Activated CD8-positive, alpha-beta memory T cell treated with anti-CD3 and anti-CD28 coated beads, Interleukin-2, amount 50 U/mL, for 24 hours (primary cell): Measurements from ENCODE around the gene BICD2.

Experiments used
- DNase-seq: peaks from one replicate; pipeline ENCODE4 v3.0.0-alpha.2; 2020; ENCODE audit errors: extremely low read depth

Gene BICD2

DNA sequence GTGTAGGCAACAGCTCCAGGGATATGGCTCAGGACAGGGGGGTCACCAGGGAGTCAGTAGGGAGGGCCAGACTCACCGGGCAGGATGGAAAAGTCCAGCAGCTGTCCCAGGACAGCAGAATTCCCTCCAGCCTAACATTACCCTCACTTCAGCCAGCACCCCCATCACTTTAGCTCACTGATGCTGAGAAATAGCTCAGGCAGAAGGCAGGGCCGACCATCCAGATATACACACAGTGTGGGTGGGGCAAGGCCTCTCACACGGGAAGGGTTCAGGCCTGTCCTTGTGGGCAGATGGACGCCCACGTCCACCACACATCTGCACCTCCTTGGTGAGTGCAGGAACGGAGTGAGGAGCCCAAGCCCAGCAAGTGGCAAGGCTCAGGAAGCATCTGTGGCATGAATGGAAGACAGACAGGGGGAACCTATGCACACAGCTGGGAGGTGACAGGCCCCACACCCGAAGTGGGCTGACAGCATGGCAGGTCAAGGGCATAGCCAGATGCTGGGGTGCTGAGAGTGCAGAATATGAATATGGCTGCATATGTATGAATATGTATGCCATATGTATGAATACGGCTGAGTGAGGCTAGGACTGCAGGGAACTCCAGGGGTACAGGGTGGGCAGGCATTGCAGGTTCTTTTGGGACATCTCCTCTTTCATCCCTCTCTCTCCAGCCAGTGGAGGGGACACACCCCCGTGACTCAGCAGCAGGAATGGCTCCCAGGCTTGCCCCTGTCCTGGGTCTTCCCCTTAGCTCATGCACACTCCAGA, 17.0 kb downstream of the BICD2 start:
- no peak for DNase-seq

DNA sequence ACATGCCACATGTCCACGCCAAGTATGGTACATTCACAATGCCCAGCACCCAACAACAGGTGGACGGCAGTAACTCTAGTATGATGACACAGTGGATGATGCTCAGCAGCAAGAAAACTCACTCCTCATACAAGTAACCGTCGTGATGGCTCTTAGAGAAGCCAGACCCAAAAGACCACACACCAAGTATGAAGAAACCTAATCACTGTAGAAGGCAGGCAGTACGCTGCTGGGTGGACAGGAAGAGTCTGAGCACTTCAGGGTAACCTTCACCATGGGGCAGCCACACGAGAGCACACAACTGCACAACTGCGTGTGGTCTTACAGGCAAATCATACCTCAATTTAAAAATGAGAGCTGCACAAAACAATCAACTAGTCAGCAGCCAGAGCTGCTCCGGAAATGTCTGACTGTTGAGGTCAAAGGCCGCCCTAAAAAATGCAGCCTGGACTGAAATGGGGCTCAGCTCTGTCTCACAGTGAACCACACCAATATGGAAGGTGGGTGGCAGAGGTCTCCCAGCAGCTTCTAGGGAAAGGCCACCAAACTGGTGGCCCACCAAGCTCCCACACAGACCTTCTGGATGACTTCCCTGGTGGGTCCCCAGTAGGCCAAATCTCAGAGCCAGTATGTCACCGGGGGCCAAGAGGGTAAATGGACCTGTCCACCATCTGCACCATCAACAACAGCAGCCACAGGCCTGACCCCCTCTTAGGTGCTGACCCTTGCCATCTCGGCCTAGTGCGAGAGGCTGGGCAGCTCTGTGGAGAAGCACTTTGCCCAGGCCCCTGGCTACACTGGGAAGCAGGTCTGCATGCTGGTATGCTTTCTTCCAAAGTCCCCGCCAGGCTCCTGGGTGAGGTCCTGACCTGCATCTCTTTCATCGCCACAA, 17.8 kb downstream of the BICD2 start:
- no peak for DNase-seq

DNA sequence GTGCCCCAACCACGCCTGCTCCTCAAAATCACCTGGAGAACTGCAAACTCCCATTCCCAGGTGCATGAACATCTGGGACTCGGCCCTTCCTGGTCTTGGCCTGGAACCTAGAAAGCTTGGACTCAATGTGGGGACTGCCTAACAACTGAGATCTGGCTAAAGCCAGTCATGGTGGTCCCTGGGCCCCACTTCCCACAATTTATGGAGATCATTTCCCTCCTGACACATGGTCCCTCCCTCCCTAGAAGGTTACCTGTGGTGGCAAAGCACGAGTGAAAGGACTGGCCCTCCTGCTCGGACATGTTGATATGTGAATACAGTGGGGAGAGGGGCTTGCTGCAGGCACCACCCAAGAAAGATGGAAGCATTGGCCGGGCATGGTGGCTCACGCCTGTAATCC, 18.8 kb downstream of the BICD2 start:
- DNase-seq = no peak

DNA sequence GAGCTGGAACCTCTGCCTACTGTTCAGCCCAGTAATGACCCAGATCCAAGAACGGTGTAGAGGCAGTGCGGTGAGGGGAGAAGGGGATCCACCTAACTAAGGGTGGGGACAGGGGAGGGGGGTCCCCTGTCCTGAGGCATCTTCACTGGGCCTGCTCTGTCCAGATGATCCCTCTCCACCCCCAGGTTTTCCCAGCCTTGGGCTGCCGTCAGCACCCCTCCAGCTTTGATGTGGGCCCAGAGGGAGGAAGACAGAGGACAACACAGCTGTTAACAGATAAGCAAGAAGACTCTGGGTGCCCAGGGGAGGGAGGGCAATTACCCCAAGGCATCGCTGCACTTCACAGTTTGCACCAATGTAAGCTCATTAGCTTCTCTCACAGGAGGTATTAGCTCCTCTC, 19.3 kb downstream of the BICD2 start:
- no peak for DNase-seq

DNA sequence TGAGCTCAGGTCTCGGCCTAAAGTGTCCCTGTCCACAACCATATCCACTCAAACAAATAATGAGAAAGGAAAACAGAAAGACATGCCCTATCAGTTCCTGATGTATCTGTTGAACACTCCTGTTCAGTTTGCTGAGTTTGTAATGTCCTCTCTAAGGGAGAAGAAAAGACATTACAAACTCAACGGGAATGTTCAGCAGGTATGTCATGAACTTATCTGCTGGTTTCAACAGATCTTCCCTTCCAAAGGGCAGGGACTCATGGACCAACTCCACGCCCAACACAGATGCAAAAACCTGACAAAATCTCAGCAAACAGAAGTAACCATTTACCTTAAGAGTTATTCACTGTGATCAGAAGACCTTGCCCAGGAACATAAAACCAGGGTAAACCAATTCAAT, 23.7 kb downstream of the BICD2 start:
- no peak for DNase-seq

DNA sequence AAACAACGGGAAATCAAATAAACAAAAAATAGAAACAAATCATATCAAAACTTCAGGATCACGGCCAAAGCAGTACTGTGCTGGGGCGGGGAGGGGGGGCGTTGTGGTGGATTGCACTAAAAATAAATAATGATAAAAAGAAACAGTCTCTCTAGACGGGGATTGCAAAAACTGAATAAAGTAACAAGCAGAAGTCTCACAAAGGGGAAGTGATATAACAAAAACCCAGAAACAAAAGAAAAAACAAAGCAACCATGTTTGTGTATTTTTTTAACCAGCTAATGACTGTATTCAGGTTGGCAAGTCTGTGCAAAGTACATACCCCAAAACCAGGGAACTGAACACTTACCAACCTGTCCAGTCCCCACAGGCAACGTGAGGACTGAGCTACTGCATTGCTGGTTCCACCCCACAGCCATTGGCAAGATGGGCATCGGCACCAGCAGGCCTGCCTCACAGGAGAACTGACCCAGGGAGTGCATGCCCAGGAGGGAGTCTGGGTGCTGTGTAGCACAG, 24.1 kb downstream of the BICD2 start:
- DNase-seq = no peak

DNA sequence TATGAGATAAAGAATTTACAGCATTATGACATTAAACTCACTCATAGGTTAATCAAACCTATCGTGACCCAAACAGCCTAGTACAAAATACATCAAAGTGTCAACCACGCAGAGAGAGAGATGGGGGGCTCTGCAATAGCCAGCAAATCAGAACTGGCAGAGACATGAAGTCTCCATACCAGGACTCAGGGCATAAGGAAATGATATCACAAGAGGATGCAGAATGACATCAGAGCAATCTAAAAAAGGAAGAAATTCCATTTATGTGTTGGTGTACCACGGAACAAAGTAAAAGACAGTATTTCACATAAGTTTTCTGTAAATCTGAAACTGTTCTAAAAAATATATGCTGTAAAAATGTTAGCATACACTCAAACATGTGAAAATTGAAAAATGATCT, 24.6 kb downstream of the BICD2 start:
- DNase-seq = no peak

DNA sequence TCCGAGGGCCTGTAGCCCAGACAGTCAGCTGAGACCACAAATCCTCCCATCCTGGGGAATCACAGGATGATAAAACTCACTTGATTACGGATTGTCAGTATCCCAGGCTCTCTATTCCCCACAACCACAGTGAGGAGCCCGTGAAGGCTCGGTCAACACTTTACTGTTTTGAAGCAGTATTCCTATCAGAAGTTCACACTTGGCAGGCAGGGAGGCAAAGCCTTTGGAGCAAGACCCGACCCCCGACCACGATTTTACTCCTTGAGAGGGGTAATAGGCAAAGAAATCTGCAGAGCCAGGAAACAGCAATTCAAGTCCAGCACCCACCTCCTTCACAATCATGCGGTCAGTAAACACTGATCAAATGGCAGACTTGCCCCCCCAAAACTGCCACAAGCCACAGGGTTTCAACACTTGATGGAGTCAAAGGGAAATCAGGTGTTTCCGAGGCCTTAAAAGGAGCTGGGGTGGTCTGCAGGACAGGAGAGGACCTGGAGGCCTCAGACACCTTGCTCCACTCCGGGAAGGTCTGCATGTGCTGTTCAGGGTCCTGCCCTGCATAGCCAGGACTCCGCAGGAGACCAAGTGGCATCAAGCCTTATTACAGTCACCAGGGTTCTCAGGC, 25.2 kb downstream of the BICD2 start:
- DNase-seq = no peak

DNA sequence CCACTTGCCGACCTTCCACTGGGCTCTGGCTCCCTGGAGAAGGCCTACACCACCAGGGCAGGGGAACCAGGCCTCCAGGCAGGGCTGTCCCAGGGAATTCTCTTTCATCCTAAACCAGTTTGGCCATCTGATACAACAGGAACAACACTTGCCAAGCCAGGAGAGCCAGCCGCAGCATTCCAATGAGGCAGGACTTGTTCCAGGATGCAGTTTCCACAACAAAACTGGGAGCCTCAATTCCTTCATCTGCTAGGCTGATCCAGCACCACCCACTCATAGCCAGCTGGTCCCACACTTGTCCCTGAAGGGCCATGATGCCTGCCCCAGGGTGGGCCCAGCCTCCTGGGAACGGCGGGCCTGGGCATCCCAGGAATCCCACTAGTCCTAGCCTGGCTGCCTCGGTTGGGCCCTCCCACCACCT, 26.0 kb downstream of the BICD2 start:
- DNase-seq = no peak

DNA sequence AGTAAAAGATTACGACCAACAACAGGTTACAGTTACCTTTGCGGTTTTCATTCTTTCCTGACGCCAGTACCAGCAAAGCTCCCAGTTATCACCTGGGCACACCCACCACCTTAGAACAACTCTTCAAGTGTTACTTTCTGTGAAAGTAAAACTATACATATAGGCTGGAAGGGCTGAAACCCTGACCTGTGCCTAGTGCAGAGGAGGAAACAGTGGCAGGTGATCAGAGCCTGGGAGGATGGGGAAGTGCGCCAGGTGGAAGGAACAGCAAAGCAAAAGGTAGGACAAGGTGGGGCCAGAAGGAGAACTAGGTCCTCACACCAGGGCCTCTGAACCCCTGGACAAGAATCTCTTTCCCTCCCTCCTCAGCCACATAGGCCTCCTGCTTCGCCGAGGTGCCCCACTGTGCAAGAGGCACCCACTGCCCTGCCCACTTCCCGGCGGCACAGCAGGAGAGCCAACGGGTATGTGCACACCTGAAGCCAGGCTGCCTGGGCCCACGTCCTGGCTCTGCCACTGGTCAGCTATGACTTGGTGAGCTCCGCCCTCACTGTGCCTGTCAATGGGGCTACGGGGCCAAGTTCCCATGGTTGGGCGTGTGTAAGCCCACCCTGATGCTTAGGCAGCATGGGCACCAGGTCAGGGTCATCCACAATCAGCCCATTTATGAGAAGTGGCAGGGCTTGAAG, 26.9 kb downstream of the BICD2 start:
- no peak for DNase-seq

DNA sequence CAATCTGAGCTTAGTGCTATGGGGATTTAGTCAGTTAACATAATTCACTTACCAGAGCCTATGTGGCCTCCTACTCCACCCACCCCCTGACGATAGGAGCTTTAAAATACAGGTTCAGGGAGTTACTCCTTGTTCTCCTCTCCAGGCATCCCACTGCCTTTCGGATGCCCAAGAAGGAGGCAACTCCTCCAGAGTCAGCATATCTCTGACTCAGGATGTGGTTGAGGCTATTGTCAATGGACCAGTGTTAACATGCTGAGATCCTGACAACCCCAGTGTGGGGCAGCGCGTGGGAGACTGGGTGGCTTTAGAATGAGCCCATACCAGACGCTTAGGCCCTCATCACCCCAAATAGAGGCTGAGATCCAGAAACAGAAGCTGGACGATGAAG, 27.4 kb downstream of the BICD2 start:
- DNase-seq = no peak

DNA sequence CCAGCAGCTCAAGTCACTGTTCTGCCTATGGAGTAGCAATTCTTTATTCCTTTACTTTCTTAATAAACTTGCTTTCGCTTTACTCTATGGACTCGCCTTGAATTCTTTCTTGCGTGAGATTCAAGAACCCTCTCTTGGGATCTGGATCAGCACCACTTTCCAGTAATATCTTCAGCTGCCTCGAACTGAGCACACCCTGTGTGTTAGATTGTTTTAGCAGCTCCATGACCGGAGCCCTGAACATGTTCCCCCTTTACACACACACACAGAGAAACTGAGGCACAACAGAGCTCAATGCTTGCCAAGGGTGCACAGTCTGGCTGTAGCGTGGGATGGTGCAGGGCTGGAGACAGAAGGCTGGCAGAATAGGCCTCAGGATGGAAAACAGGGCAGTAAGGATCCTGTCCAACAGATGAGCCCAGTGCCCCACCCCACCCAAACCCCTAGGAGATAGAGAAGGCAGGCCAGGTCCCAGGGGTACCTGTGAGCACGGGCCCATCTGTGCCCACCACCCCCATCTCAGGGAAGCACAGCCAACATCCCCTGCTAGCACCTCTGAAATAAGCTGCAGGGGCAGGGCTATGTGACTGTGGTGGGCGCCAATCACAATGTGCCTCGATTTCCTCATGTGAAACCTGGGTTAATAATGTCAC, 27.9 kb downstream of the BICD2 start:
- no peak for DNase-seq

DNA sequence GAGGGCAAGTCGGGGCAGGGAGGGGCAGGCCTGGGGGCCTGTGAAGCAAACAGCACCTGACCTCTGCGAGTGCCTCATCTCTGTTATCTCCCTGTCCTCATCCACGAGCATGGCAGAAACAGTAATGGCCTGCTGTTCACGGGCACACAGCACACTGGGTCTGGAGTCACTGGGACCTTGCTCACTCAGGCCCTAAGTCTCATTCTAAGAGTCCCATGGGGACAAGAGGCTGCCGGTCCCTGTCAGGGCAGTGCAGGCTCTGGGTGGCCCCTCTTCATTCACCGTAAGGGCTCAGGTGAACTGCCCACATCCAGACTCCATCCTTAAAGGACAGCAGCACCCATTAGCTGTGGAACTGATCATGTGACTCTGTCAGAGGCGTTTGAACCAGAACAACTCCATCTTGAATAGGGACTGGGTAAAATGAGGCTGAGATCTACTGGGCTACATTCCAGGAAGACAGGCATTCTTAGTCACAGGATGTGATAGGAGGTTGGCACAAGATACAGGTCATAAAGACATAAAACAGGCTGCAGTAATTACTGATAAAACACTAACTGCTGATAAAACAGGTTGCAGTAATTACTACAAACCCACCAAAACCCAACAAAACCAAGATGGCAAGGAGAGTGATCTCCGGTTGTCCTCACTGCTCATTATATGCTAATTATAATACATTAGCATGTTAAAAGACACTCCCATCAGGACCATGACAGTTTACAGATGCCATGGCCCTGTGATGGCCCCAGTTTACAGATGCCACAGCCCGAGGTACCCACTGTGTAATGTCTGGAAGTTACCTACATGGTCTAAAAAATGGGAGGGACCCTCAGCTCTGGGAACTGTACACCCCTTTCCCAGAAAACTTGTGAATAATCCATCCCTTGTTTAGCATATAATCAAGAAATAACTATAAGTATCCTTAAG, 28.7 kb downstream of the BICD2 start:
- no peak for DNase-seq

DNA sequence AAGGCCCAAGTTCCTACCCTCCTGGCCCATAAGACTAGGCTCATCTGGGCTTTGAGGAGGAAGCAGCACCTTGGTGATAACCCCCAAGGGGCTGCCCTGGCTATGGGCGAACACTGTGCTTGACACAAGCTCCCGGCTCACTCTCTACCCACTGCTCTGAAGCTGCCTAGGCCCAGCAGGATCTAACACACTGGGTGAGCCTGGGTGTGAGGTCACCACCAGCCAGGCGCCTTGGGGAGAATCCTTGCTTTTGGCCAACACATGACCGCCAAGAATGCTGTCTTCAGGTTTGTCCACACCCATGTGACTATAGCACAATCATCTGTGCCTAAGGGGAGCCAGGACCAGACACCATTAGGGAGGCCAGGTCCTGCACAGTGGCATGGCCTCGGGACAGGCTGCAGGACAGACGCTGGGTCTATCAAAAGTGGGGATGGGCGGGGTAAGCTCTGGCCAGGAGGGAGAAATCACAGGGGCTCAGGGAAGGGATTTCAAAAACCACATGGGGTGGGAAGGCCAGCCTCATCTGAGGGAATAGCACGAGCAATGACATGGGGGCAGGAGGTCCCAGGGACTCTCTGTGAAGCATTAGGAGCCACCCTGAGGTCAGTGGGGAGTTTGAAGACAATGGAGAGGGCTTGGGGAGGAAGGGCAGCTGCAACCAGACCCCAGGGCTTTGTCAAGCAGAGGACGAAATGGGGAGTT, 29.6 kb downstream of the BICD2 start:
- no peak for DNase-seq

DNA sequence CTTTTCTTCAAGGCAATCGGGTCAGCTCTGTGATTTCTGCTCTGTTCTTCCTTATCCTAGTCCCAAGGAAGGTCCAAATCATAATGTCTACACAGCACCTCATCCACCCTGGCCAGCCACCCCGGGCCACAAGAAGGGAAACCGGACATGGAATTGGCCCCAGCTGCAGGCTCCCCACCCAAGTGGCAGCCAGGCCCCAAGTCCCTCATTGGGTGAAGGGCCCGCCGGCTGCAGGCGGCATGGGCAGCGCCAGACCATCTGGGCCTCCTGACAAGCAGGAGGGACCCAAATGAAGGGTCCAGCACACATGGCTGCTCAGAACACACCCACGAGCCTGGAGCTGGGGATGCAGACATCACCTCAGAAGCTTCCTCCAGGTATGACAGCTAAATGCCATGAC, 33.7 kb downstream of the BICD2 start:
- no peak for DNase-seq

DNA sequence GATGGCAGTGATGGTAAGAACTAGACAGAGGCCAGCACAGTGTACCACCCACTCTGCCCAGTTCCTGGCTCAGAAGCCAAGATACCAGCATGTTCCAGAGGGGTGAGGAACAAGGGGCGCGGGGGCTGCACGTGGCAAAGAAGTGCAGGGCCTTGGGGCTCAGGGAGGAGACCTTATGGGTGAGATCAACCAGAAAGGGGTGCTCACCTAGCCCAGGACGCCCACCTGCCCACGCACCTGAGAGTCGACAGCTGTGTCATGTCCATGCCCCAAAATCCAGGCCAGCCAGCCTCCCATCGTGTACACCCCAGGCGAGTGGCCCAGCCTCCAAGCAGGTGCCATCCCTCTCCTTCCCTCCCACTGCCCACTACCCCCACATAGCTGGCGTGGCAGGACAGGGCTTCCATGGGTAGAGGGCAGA, 34.9 kb downstream of the BICD2 start:
- no peak for DNase-seq

DNA sequence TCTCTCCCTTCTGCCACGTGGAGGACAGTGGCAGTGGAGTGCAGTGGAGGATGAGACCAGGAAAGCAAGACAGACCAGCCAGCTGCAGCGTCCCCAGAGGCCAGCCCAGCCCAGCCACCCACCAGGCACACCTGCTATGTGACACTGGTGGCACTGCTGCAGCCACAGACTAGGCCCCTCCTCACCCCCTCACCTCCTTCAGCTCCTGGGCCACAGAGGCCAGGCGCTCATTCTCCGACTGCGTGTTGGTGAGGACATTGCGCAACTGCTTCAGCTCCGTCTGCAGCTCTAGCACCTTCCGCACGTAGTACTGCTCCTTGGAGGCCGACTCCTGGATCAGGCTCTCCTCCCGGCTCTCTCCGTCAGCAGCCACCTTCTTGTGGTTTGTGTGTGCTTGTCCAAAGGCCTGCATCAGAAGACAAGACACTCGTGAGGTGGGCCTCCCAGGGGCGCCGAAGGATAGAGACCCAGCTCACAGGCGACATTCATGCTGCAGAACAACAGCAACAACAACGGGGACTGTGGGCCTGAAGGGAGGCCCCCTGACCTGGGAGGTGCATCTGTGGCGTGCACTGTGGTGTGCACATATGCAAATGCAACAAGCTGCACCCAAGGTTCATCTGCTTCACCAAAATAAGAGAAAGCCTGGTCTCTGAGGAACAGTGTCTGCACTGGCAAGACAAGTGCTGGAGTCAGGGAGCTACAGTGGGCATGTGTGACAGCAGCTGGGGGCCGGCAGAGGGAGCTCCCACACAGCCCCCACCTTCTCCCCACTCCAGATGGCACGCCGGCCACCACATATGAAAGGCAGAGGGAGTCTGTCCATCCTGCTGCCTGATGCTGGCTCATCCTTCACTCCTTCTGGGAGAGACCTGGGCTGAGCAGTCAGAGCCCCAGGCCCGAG, 35.5 kb downstream of the BICD2 start:
- DNase-seq = no peak
